Measurements from ENCODE around the gene LRRC61.

The LRRC61 gene

DNA sequence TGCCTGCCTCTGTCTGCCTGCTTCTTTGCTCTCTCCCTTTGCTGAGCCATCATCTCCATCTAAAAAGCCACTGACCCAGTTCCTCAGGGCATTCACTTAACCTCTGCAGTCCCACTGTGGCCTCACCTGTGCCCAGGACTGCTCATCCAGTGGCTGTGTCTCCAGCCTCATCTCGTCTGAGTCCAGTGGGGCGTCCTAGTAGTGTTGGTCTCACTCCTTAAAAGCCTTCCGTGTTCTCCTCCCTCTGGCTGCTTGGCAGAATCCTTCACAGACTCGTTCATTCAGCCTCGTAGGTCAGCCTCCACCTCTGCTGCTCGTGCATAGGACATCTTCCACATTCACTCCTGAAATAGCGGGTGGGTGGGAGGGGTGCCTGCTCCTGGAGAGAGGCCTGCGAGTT is 11.0 kb downstream of the LRRC61 start:
- H3K27me3 ChIP-seq (ENCODE audit: low read depth, low read length) = no peaks in the 10 kb centered on the region
- H3K4me3 ChIP-seq (ENCODE audit: low read depth in 1 of 2, low read length in 2 of 2) = no peak overlapping the region
- H3K4me1 ChIP-seq (ENCODE audit: control insufficient read depth in 1 of 2, insufficient read depth in 2 of 2, low read length in 2 of 2) = peaks cover 9 to 46% of the 10 kb centered on the region in 2 donors
- no peak overlapping the region for H3K27ac ChIP-seq (ENCODE audit: low read length)
- H3K9me3 ChIP-seq (ENCODE audit: control insufficient read depth in 1 of 2, low read length in 2 of 2) = no peaks in the 10 kb centered on the region
- peaks cover 0 to 21% of the 10 kb centered on the region in 2 donors for H3K36me3 ChIP-seq (ENCODE audit: control insufficient read depth in 1 of 2, insufficient read depth in 2 of 2, low read length in 2 of 2)

DNA sequence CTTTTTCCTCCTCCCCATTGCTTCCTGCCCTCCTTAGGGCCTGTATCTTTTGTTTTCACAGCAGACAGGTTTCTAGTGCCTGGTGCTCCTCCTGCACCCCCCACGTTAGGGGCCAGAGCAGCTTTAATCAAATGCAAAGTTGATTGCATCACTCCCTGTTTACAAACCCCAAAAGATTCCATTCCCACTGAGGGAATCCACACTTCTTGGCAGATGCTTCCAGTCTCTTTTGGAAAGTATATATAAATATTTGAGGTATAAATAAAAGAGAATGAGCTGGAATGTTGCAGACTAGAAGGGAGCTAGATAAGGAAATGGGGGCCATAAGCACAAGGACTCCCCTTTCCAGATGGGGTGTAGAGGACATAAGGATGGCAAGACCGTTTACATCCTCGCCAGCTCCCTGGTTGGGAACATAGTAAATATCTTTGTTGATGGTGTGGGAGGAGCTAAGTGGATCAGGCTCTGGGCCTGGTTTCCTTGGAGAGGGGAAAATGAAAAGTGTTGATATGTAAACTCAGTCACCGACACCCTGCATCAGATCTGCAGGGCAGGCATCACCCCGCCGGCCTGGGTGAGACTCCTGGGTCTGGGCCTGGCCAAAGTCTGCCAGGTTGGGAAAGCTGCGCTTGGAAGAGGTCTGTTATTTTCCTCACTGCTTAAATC is 12.1 kb downstream of the LRRC61 start:
- Histone ChIP-seq H3K27ac (ENCODE audit: low read length) (no peak overlapping the region), H3K36me3 (ENCODE audit: control insufficient read depth in 1 of 2, insufficient read depth in 2 of 2, low read length in 2 of 2) (peaks cover 0 to 12% of the 10 kb centered on the region in 2 donors), H3K4me3 (ENCODE audit: low read depth in 1 of 2, low read length in 2 of 2) (no peak overlapping the region), H3K27me3 (ENCODE audit: low read depth, low read length) (no peaks in the 10 kb centered on the region), H3K4me1 (ENCODE audit: control insufficient read depth in 1 of 2, insufficient read depth in 2 of 2, low read length in 2 of 2) (peaks cover 9 to 58% of the 10 kb centered on the region in 2 donors), H3K9me3 (ENCODE audit: control insufficient read depth in 1 of 2, low read length in 2 of 2) (no peaks in the 10 kb centered on the region)

DNA sequence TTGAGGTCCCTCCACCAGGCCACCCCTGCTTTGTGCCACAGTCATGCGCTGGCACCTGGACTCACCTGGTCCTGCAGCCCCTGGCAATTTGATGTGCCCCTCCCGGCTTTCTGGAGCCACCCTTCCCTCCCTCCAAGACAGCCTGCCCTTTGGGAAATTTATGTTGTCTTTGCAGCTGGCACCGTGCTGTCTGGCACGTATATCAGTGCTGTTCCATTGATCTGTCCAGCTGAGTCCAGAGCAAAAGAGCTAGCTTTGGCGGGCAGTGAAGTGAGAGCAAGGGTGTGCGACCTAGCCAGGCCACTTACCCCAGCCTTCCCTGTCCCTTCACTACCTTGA is 12.6 kb downstream of the LRRC61 start:
- H3K27ac ChIP-seq (ENCODE audit: low read length) = no peak overlapping the region
- no peaks in the 10 kb centered on the region for H3K9me3 ChIP-seq (ENCODE audit: control insufficient read depth in 1 of 2, low read length in 2 of 2)
- H3K36me3 ChIP-seq (ENCODE audit: control insufficient read depth in 1 of 2, insufficient read depth in 2 of 2, low read length in 2 of 2) = peaks cover 0 to 12% of the 10 kb centered on the region in 2 donors
- H3K4me3 ChIP-seq (ENCODE audit: low read depth in 1 of 2, low read length in 2 of 2) = no peak overlapping the region
- no peaks in the 10 kb centered on the region for H3K27me3 ChIP-seq (ENCODE audit: low read depth, low read length)
- H3K4me1 ChIP-seq (ENCODE audit: control insufficient read depth in 1 of 2, insufficient read depth in 2 of 2, low read length in 2 of 2) = peaks cover 9 to 59% of the 10 kb centered on the region in 2 donors

DNA sequence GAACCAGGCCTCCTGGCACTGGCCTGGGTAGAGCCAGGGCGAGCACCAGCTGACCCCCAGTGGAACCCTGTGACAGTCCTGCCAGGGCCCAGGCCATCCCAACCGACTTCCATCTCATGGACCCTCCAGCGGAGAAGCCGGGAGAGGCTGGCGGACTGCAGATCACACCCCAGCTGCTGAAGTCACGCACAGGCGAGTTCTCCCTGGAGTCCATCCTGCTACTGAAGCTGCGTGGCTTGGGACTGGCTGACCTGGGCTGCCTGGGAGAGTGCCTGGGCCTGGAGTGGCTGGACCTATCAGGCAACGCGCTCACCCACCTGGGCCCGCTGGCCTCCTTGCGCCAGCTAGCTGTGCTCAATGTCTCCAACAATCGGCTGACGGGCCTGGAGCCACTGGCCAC is 13.6 kb downstream of the LRRC61 start:
- Histone ChIP-seq H3K4me3 (ENCODE audit: low read depth in 1 of 2, low read length in 2 of 2) (no peak overlapping the region), H3K9me3 (ENCODE audit: control insufficient read depth in 1 of 2, low read length in 2 of 2) (no peaks in the 10 kb centered on the region), H3K27me3 (ENCODE audit: low read depth, low read length) (no peaks in the 10 kb centered on the region), H3K27ac (ENCODE audit: low read length) (no peak overlapping the region), H3K36me3 (ENCODE audit: control insufficient read depth in 1 of 2, insufficient read depth in 2 of 2, low read length in 2 of 2) (peaks cover 0 to 8% of the 10 kb centered on the region in 2 donors), H3K4me1 (ENCODE audit: control insufficient read depth in 1 of 2, insufficient read depth in 2 of 2, low read length in 2 of 2) (peaks cover 9 to 61% of the 10 kb centered on the region in 2 donors)

DNA sequence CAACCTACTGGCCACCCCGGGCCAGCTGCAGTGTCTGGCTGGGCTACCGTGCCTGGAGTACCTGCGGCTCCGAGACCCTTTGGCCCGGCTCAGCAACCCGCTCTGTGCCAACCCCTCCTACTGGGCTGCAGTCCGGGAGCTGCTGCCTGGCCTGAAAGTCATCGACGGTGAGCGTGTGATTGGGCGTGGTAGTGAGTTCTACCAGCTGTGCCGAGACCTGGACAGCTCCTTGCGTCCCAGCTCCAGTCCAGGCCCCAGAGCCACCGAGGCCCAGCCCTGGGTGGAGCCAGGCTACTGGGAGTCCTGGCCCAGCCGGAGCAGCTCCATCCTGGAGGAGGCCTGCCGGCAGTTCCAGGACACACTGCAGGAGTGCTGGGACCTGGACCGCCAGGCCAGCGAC is 14.0 kb downstream of the LRRC61 start:
- Histone ChIP-seq H3K27me3 (ENCODE audit: low read depth, low read length) (no peaks in the 10 kb centered on the region), H3K9me3 (ENCODE audit: control insufficient read depth in 1 of 2, low read length in 2 of 2) (no peaks in the 10 kb centered on the region), H3K4me1 (ENCODE audit: control insufficient read depth in 1 of 2, insufficient read depth in 2 of 2, low read length in 2 of 2) (peaks cover 9 to 65% of the 10 kb centered on the region in 2 donors), H3K4me3 (ENCODE audit: low read depth in 1 of 2, low read length in 2 of 2) (no peak overlapping the region), H3K27ac (ENCODE audit: low read length) (no peak overlapping the region), H3K36me3 (ENCODE audit: control insufficient read depth in 1 of 2, insufficient read depth in 2 of 2, low read length in 2 of 2) (peaks cover 0 to 8% of the 10 kb centered on the region in 2 donors)

DNA sequence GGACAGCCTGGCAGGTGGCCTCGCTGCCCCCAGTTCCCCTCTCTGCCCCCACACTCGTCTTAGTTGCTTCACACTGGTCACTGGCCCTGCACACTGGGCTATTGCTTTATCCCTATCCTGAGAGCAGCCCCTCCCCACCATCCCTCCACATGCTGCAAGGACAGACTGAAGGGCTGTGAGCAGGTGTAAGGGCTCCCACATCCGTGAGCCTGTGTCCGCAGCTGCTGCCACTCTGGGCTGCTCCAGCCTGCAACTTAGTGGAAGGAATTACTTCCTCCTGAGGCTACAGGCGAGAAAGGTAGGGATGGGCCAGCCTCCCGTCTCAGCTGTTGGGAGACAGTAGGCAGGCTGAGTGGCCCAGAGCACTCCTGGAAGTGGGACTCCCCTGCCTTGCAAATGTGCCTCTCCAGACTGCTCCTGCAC is 14.5 kb downstream of the LRRC61 start:
- Histone ChIP-seq H3K4me1 (ENCODE audit: control insufficient read depth in 1 of 2, insufficient read depth in 2 of 2, low read length in 2 of 2) (peaks cover 9 to 66% of the 10 kb centered on the region in 2 donors), H3K27ac (ENCODE audit: low read length) (no peak overlapping the region), H3K4me3 (ENCODE audit: low read depth in 1 of 2, low read length in 2 of 2) (no peak overlapping the region), H3K36me3 (ENCODE audit: control insufficient read depth in 1 of 2, insufficient read depth in 2 of 2, low read length in 2 of 2) (peaks cover 0 to 8% of the 10 kb centered on the region in 2 donors), H3K27me3 (ENCODE audit: low read depth, low read length) (no peaks in the 10 kb centered on the region), H3K9me3 (ENCODE audit: control insufficient read depth in 1 of 2, low read length in 2 of 2) (no peaks in the 10 kb centered on the region)

DNA sequence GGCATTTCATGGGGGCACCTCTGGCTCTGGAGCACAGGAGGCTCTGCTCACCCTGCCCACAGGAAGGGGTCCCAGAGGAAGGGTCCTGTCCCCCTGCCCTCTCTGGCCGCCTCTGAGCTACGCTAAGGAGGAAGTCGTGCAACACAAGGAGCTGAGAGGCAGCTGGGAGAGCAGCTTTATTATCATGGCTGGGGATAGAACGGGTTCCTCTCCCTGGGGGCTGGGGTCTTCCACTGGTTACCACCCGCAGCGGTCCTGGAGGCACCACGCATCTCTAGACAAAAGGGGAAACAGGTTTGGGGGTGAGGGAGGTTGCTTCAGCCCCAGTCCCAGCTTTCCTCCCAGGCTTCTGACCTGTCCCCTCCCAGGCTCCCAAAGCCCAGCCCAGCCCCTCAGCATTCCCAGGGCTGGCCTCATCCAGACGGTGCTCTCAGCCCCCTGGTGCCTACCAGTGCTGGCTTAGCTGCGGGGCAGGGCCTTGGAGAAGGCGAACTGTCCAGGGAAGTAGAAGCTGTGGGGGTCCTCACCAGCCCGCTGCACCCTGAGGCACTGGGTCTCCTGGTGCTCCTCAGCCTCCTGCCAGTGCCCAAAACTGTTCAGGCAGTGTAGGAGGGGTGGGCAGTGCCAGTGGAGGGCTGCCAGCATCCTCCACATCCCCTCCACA is 15.1 kb downstream of the LRRC61 start:
- no peak overlapping the region for H3K4me3 ChIP-seq (ENCODE audit: low read depth in 1 of 2, low read length in 2 of 2)
- no peak overlapping the region for H3K27ac ChIP-seq (ENCODE audit: low read length)
- H3K9me3 ChIP-seq (ENCODE audit: control insufficient read depth in 1 of 2, low read length in 2 of 2) = no peaks in the 10 kb centered on the region
- peaks cover 0 to 8% of the 10 kb centered on the region in 2 donors for H3K36me3 ChIP-seq (ENCODE audit: control insufficient read depth in 1 of 2, insufficient read depth in 2 of 2, low read length in 2 of 2)
- no peaks in the 10 kb centered on the region for H3K27me3 ChIP-seq (ENCODE audit: low read depth, low read length)
- peaks cover 9 to 66% of the 10 kb centered on the region in 2 donors for H3K4me1 ChIP-seq (ENCODE audit: control insufficient read depth in 1 of 2, insufficient read depth in 2 of 2, low read length in 2 of 2)

DNA sequence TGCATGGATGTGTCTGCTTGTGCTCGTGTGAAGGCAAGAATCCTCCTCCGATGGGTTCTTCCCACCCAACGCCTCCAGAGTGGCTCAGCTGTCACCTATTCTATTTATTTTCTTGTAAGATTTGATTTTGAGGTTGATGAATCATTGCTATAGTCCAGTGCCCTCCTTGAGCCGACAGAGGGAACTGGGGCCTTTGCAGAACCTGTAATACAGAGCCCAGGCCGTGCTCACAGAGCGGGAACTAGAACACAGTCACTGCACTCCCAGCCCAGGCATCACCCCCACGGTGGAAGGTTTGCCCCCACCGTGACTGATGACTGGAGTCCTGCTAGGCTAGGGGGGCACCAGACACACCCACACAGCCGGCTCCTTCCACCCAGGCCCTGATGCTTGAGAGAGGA is 16.3 kb downstream of the LRRC61 start:
- H3K27me3 ChIP-seq (ENCODE audit: low read depth, low read length) = no peaks in the 10 kb centered on the region
- H3K4me1 ChIP-seq (ENCODE audit: control insufficient read depth in 1 of 2, insufficient read depth in 2 of 2, low read length in 2 of 2) = peaks cover 9 to 65% of the 10 kb centered on the region in 2 donors
- peaks cover 0 to 8% of the 10 kb centered on the region in 2 donors for H3K36me3 ChIP-seq (ENCODE audit: control insufficient read depth in 1 of 2, insufficient read depth in 2 of 2, low read length in 2 of 2)
- H3K27ac ChIP-seq (ENCODE audit: low read length) = no peak overlapping the region
- H3K9me3 ChIP-seq (ENCODE audit: control insufficient read depth in 1 of 2, low read length in 2 of 2) = peaks cover 0 to 2% of the 10 kb centered on the region in 2 donors
- peak overlapping the region in 1 of 2 donors; percentile 72 for H3K4me3 ChIP-seq (ENCODE audit: low read depth in 1 of 2, low read length in 2 of 2)

DNA sequence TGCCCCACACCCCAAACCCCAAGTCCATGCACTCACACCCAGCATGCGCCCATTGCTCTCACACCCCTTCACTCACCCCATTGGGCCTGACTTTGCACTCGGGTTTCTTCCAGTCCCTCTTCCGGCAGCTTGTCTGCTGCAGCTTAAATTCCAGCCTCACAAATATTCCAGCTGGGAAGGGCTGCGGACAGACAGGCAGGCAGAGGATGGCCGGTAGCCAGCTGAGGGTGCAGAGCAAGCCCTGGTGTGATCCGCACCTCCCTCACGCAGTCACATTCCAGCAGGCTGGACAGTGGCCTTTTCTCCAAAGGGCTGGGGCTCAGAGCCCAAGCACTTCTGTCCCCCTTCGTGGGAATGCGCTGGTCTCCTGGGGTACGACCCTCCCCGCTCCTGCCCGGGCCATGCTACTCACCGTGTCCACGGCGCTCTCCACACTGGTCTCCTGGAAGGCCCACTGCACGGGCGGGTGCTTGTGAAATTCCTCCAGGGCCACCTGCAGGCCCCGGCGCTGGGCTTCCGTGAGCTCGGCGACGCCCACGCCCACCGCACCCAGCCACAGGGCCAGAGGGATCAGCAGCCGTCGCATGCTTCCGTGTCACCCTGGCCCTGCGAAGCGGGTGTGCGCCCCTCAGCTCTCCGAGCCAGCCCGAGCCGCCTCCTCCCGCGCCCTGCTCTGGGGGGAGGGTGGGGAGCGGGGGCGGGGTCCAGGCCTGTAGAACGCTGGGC is 17.0 kb downstream of the LRRC61 start:
- H3K4me3 ChIP-seq (ENCODE audit: low read depth in 1 of 2, low read length in 2 of 2) = peak overlapping the region; percentile 33 to 72
- no peaks in the 10 kb centered on the region for H3K27me3 ChIP-seq (ENCODE audit: low read depth, low read length)
- H3K36me3 ChIP-seq (ENCODE audit: control insufficient read depth in 1 of 2, insufficient read depth in 2 of 2, low read length in 2 of 2) = peaks cover 0 to 8% of the 10 kb centered on the region in 2 donors
- H3K27ac ChIP-seq (ENCODE audit: low read length) = no peak overlapping the region
- H3K9me3 ChIP-seq (ENCODE audit: control insufficient read depth in 1 of 2, low read length in 2 of 2) = peaks cover 0 to 3% of the 10 kb centered on the region in 2 donors
- peaks cover 9 to 58% of the 10 kb centered on the region in 2 donors for H3K4me1 ChIP-seq (ENCODE audit: control insufficient read depth in 1 of 2, insufficient read depth in 2 of 2, low read length in 2 of 2)

DNA sequence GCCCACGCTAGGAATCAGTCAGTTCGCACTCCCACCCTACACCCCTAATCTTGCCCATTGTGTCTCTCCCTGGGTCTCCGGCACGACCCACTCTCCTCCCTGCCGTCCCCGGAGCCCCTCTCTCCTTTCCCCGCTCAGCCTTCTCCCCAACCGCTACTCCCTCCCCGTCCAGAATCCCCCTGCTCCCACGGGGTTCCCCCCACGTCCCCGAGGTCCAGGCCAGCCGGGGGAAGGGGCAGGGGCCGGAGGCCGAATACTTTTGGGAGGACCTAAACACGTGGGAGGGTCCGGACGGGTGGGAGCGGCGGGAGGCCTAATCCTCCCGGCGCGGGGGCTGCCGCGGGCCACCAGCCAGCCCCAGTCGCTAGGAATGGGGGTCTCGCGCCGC is 17.7 kb downstream of the LRRC61 start:
- H3K27me3 ChIP-seq (ENCODE audit: low read depth, low read length) = no peaks in the 10 kb centered on the region
- H3K4me1 ChIP-seq (ENCODE audit: control insufficient read depth in 1 of 2, insufficient read depth in 2 of 2, low read length in 2 of 2) = peaks cover 5 to 51% of the 10 kb centered on the region in 2 donors
- H3K9me3 ChIP-seq (ENCODE audit: control insufficient read depth in 1 of 2, low read length in 2 of 2) = peaks cover 0 to 3% of the 10 kb centered on the region in 2 donors
- peak overlapping the region; percentile 55 to 72 for H3K4me3 ChIP-seq (ENCODE audit: low read depth in 1 of 2, low read length in 2 of 2)
- no peak overlapping the region for H3K27ac ChIP-seq (ENCODE audit: low read length)
- H3K36me3 ChIP-seq (ENCODE audit: control insufficient read depth in 1 of 2, insufficient read depth in 2 of 2, low read length in 2 of 2) = peaks cover 0 to 8% of the 10 kb centered on the region in 2 donors

Measured in muscle layer of duodenum (tissue), 2 donors.